GM23338 (cell line): ENCODE results near the gene EZH2. TPM values are rescaled to one million over a fixed set of nuclear protein-coding genes. Genes with fewer than 3 reads are reported as not detected.
A peak's percentile ranks its signal among the peaks of the same experiment; 100 is the strongest.

Source experiments
- ATAC-seq: fragments of 200-7000 bp; cut with Tn5 transposase; 3 replicates; pipeline ENCODE4 v1.9.1; 2020
- DNase-seq: peaks from one replicate; pipeline ENCODE4 v3.0.0-alpha.2; 2015; ENCODE audit warnings: low spot score
- H2AFZ ChIP-seq: fragments of 200-600 bp; sonication (generic); 2 replicates; pipeline ENCODE4 v1.8.0; 2016; ENCODE audit warnings: antibody characterized with exemption, mild to moderate bottlenecking, moderate library complexity
- H3F3A ChIP-seq: fragments of 200-600 bp; sonication (generic); replicated peaks from 2 replicates; pipeline ENCODE4 v1.8.0; 2017; ENCODE audit warnings: antibody characterized with exemption, mixed run types, low read depth
- H3K27ac ChIP-seq: fragments of 200-600 bp; sonication (generic); 2 replicates; pipeline ENCODE4 v1.6.1; 2016; ENCODE audit warnings: low read depth
- H3K27me3 ChIP-seq: fragments of 200-600 bp; sonication (generic); 2 replicates; pipeline ENCODE4 v1.8.0; 2016; ENCODE audit warnings: mild to moderate bottlenecking, mixed run types, moderate library complexity; ENCODE audit not compliant: insufficient read depth
- H3K36me3 ChIP-seq: fragments of 200-600 bp; sonication (generic); 2 replicates; pipeline ENCODE4 v1.8.0; 2016; ENCODE audit warnings: mild to moderate bottlenecking; ENCODE audit not compliant: insufficient read depth
- H3K4me1 ChIP-seq: fragments of 200-600 bp; sonication (generic); 2 replicates; pipeline ENCODE4 v1.8.0; 2016; ENCODE audit warnings: mild to moderate bottlenecking, moderate library complexity; ENCODE audit not compliant: insufficient read depth
- H3K4me2 ChIP-seq: fragments of 200-600 bp; sonication (generic); 2 replicates; pipeline ENCODE4 v1.7.1; 2017; ENCODE audit warnings: mixed run types
- H3K4me3 ChIP-seq: fragments of 200-600 bp; sonication (generic); 2 replicates; pipeline ENCODE4 v1.6.1; 2016; ENCODE audit warnings: mixed run types
- H3K79me2 ChIP-seq: fragments of 200-600 bp; sonication (generic); replicated peaks from 2 replicates; pipeline ENCODE4 v1.8.0; 2017; ENCODE audit warnings: mild to moderate bottlenecking; ENCODE audit not compliant: insufficient read depth
- H3K9me2 ChIP-seq: fragments of 200-600 bp; sonication (generic); 2 replicates; pipeline ENCODE4 v1.8.0; 2017; ENCODE audit not compliant: insufficient read depth
- H4K20me1 ChIP-seq: fragments of 200-600 bp; sonication (generic); replicated peaks from 2 replicates; pipeline ENCODE4 v1.8.0; 2017; ENCODE audit warnings: mild to moderate bottlenecking; ENCODE audit not compliant: insufficient read depth
- H3K27ac Mint-ChIP-seq: 2 replicates; pipeline ENCODE4 v1.8.0; 2020; ENCODE audit warnings: inconsistent platforms, mild to moderate bottlenecking, moderate library complexity, mixed read lengths
- H3K27me3 Mint-ChIP-seq: 3 replicates; pipeline ENCODE4 v1.8.0; 2022; ENCODE audit warnings: low read depth, mild to moderate bottlenecking, moderate library complexity, mixed read lengths, inconsistent platforms; ENCODE audit not compliant: insufficient read depth, poor library complexity
- H3K36me3 Mint-ChIP-seq: 3 replicates; pipeline ENCODE4 v1.8.0; 2021; ENCODE audit warnings: low read depth, mild to moderate bottlenecking, inconsistent platforms, moderate library complexity, mixed read lengths
- H3K4me1 Mint-ChIP-seq: 3 replicates; pipeline ENCODE4 v1.8.0; 2020; ENCODE audit warnings: mild to moderate bottlenecking, inconsistent platforms, mixed read lengths
- H3K4me3 Mint-ChIP-seq: 3 replicates; pipeline ENCODE4 v1.8.0; 2021; ENCODE audit warnings: moderate library complexity, mild to moderate bottlenecking, inconsistent platforms, mixed read lengths
- H3K9me3 Mint-ChIP-seq: 3 replicates; pipeline ENCODE4 v1.8.0; 2020; ENCODE audit warnings: moderate library complexity, mild to moderate bottlenecking, inconsistent platforms, mixed read lengths
- CREB1 ChIP-seq: fragments of 250-450 bp; sonication (Bioruptor Pico); IDR thresholded peaks from 2 replicates; pipeline ENCODE4 v1.5.0; 2020; ENCODE audit warnings: low read depth, mild to moderate bottlenecking, moderate library complexity
- NANOG ChIP-seq: IDR thresholded peaks from 2 replicates; pipeline ENCODE4 v1.6.1; 2016; ENCODE audit warnings: antibody characterized with exemption, borderline replicate concordance
- POLR2AphosphoS5 ChIP-seq: IDR thresholded peaks from 2 replicates; pipeline ENCODE4 v1.6.1; 2016; ENCODE audit warnings: antibody characterized with exemption, low read depth
- STAT1 ChIP-seq: IDR thresholded peaks from one replicate; pipeline ENCODE4 v1.6.1; 2016; ENCODE audit warnings: antibody characterized with exemption; ENCODE audit not compliant: unreplicated experiment
- ZNF114 ChIP-seq: fragments of 250-450 bp; sonication (Bioruptor Pico); IDR thresholded peaks from 2 replicates; pipeline ENCODE4 v1.5.0; 2020; ENCODE audit warnings: mild to moderate bottlenecking, moderate library complexity
- ZNF331 ChIP-seq: fragments of 250-450 bp; sonication (Bioruptor Pico); IDR thresholded peaks from 2 replicates; pipeline ENCODE4 v1.5.0; 2020; ENCODE audit warnings: low read depth, mild to moderate bottlenecking, moderate library complexity
- polyA plus RNA-seq: library from polyadenylated mRNA; unstranded; fragments of >200 nt; fragmentation: Nextera tagmentation; extraction: Ambion mirVana; gene quantifications from 2 replicates; pipeline ENCODE4 v1.2.1, GENCODE V29; 2016
- total RNA-seq: library from RNA; depleted of rRNA; stranded (reverse); fragments of >200 nt; shearing (Covaris generic); gene quantifications from 2 replicates; pipeline ENCODE4 v1.2.3, GENCODE V29; 2014
- TF ChIP-seq, protein P1 (sequence below): IDR thresholded peaks from 2 replicates; pipeline ENCODE4 v1.6.1; 2016; ENCODE audit warnings: antibody characterized with exemption
- TF ChIP-seq, protein P2 (sequence below): IDR thresholded peaks from one replicate; pipeline ENCODE4 v1.6.1; 2018; ENCODE audit warnings: antibody characterized with exemption; ENCODE audit not compliant: unreplicated experiment

Gene EZH2
- total and polyA plus RNA-seq, 2 experiments from 2014 or later, result 33.9 to 38.6 TPM

DNA sequence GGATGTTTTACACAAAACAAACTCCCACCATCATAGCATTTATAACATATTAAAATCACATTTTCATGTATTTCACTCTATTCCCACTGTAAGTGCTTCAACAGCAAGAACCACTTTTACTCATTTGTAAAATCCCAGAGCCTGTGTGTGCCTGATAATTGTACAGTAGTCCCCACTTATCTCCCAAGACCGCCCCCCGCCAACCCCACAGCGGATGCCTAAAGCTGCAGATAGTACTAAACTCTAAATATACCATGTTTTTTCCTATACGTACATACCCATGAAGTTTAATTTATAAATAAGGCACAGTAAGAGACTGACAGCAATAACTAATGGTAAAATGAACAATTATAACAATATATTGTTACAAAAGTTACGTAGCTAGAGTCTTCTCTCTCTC lies 33.5 kb downstream of the EZH2 start:
- Mint-ChIP-seq H3K9me3 (no peaks in the 10 kb centered on the region), H3K27ac (no peak overlapping the region; the same call in 1 of the 2 replicates), H3K27me3 (peaks cover 1% of the 10 kb centered on the region), H3K4me1 (peaks cover 54% of the 10 kb centered on the region), H3K4me3 (no peak overlapping the region), H3K36me3 (no peaks in the 10 kb centered on the region)
- H3K9me2 ChIP-seq, result no peaks in the 10 kb centered on the region
- ATAC-seq (no peak), DNase-seq (no peak)
- no peaks in the 10 kb centered on the region for H3F3A ChIP-seq
- H3K79me2 ChIP-seq, result peaks cover 99% of the 10 kb centered on the region
- TF ChIP-seq ZNF331 (CRISPR knock-in tag), result no peak
- no peaks in the 10 kb centered on the region for H3K36me3 ChIP-seq
- H3K27me3 ChIP-seq, result no peaks in the 10 kb centered on the region
- peaks cover 19% of the 10 kb centered on the region for H4K20me1 ChIP-seq
- H3K27ac ChIP-seq, result no peak overlapping the region
- peaks cover 48% of the 10 kb centered on the region for H3K4me1 ChIP-seq
- H3K4me2 ChIP-seq, result no peak overlapping the region
- H2AFZ ChIP-seq, result no peak overlapping the region
- no peak overlapping the region for H3K4me3 ChIP-seq

DNA sequence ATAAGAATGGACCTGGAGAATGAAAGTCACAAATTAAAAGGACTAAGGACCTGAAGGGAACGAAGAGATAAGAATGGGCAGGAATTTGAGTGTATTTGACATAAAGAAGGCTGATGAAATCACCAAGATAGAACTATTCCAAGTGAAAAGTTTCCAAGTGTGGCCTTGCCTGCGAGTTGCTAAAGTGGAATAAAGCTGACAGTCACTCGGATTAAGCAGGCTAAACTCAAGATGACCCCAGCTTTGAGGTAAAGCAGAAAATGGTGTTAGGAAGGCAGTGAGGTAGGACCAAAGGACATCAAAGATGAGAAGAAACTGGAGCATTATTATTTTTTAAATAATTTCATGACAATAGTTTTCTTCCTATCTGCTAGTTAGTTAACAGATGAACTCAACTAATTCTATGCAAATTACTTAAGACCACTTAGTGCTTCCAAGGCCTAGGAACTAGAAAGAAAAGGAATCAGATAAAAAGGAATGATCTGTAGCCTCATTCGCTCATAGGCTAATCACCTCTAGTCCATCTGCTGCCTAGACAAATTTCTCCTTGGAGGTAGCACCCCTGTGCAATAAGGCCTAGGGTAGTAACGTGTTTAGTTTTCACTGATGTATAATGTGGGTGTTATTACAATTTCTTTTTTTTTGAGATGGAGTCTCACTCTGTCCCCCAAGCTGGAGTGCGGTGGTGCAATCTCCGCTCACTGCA lies 34.5 kb downstream of the EZH2 start:
- H3K36me3 ChIP-seq, result no peaks in the 10 kb centered on the region

More for the DNA sequence above, 34.5 kb downstream of the EZH2 start:
- Histone ChIP-seq H3K27ac (peak overlapping the region; percentile 27; the same call in 1 of the 2 replicates), H3F3A (no peaks in the 10 kb centered on the region), H3K4me3 (no peak overlapping the region), H3K79me2 (peaks cover 97% of the 10 kb centered on the region), H3K9me2 (no peaks in the 10 kb centered on the region), H3K27me3 (no peaks in the 10 kb centered on the region), H2AFZ (no peak overlapping the region), H4K20me1 (peaks cover 20% of the 10 kb centered on the region), H3K4me2 (peak overlapping the region; percentile 6; the same call in 1 of the 2 replicates), H3K4me1 (peaks cover 48% of the 10 kb centered on the region)
- DNase-seq, result no peak
- no peak for ATAC-seq
- Mint-ChIP-seq H3K4me1 (peaks cover 54% of the 10 kb centered on the region), H3K27me3 (peaks cover 1% of the 10 kb centered on the region), H3K36me3 (no peaks in the 10 kb centered on the region; the same call in 2 of the 3 replicates), H3K4me3 (no peak overlapping the region), H3K27ac (peak overlapping the region; percentile 74), H3K9me3 (no peaks in the 10 kb centered on the region)
- TF ChIP-seq, protein P1, sequence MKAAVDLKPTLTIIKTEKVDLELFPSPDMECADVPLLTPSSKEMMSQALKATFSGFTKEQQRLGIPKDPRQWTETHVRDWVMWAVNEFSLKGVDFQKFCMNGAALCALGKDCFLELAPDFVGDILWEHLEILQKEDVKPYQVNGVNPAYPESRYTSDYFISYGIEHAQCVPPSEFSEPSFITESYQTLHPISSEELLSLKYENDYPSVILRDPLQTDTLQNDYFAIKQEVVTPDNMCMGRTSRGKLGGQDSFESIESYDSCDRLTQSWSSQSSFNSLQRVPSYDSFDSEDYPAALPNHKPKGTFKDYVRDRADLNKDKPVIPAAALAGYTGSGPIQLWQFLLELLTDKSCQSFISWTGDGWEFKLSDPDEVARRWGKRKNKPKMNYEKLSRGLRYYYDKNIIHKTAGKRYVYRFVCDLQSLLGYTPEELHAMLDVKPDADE, result no peak
- TF ChIP-seq POLR2AphosphoS5, result no peak
- no peak for TF ChIP-seq ZNF114
- TF ChIP-seq, protein P2, sequence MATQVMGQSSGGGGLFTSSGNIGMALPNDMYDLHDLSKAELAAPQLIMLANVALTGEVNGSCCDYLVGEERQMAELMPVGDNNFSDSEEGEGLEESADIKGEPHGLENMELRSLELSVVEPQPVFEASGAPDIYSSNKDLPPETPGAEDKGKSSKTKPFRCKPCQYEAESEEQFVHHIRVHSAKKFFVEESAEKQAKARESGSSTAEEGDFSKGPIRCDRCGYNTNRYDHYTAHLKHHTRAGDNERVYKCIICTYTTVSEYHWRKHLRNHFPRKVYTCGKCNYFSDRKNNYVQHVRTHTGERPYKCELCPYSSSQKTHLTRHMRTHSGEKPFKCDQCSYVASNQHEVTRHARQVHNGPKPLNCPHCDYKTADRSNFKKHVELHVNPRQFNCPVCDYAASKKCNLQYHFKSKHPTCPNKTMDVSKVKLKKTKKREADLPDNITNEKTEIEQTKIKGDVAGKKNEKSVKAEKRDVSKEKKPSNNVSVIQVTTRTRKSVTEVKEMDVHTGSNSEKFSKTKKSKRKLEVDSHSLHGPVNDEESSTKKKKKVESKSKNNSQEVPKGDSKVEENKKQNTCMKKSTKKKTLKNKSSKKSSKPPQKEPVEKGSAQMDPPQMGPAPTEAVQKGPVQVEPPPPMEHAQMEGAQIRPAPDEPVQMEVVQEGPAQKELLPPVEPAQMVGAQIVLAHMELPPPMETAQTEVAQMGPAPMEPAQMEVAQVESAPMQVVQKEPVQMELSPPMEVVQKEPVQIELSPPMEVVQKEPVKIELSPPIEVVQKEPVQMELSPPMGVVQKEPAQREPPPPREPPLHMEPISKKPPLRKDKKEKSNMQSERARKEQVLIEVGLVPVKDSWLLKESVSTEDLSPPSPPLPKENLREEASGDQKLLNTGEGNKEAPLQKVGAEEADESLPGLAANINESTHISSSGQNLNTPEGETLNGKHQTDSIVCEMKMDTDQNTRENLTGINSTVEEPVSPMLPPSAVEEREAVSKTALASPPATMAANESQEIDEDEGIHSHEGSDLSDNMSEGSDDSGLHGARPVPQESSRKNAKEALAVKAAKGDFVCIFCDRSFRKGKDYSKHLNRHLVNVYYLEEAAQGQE, result no peak
- no peak for TF ChIP-seq STAT1
- TF ChIP-seq CREB1, result no peak
- TF ChIP-seq NANOG, result no peak
